Stimulated activated CD8-positive, alpha-beta memory T cell treated with anti-CD3 and anti-CD28 coated beads, Interleukin-7, amount 100 ng/mL, for 48 hours (primary cell): ENCODE data around the gene FES.
A peak's percentile ranks its signal among the peaks of the same experiment; 100 is the strongest.
"Not testable (repeated sequence)": the region's sequence is repeated elsewhere in the genome, so short reads cannot be mapped to it uniquely, and the experiment has no call there.

Experiments used
- DNase-seq, 2 donors: peaks; one replicate each; pipeline ENCODE4 v3.0.0-alpha.2; 2020; ENCODE audit warnings: low read depth in 1 of 2; ENCODE audit errors: extremely low read depth in 1 of 2

Gene FES

DNA sequence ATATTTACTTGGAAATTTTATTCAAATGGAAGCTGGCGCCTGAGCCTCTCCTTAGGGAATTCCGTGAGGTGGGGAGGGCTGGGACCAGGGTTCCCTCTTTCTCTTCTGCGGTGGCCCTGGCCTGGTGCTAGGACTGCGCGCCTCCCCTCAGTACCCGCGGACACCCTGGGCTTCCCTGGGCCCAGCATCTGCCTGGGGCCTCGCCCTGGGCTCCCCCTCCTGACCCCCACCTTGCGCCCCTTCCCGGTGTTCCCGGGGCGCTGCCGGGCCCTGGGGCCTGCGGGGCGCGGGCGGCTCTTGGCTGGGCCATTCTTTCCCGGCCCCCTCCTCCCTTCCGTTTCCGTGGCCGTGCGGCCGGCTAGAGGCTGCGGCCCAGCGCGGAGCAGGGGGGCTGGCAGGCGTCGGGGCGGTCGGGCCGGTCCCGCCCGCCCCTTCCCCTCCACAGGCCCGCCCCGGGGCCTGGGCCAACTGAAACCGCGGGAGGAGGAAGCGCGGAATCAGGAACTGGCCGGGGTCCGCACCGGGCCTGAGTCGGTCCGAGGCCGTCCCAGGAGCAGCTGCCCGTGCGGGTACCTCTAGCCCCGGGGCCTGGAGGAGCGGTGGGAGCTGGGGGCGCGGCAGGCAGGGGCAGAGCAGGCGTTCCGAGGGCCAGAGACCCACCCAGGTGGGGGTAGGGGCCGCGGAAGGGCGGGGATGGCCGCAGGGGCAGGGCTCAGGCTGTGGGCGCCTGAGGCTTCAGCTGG lies at the start of gene FES:
Gene FES, plus strand, starts transcription at position 529 of the 743 bp plus-strand sequence. CDS start 542 bp downstream, outside the sequence.
- no peak for DNase-seq

GRCh38 chr15:90834626-90835025 lies 49.7 kb upstream of the FES start:
- no peak for DNase-seq

DNA sequence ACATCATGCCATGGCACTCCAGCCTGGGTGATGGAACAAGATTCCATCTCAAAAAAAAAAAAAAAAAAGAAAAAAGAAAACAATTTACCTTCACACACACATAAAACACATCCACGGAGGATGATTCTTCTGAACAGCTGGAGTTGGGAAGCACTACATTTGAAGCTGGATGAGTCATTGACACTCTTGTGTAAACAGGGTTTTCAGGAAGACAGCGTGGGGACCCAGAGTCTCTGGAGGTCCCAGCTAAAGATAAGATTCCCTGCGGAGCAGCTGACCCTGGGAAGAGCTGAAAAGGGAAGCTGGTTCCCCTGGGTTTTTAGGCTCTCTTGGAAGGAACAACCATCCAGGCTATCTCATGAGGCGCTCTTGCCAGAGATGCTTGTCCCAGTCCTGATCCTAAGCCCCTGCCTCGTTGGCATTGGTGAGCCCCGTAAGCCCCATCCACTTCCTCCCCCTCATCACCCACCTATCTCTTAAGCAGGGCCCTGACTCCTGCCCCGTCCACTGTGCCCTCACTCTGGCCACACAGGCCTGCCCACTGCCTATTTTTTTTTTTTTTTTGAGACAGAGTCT lies 47.9 kb upstream of the FES start:
- no peak for DNase-seq

GRCh38 chr15:90837094-90837493 lies 47.2 kb upstream of the FES start:
- DNase-seq = peak in 1 of 2 donors; percentile 75

- peak; percentile 84 to 94 for DNase-seq
Measured at GRCh38 chr15:90838139-90838538, 46.2 kb upstream of the FES start.

DNA sequence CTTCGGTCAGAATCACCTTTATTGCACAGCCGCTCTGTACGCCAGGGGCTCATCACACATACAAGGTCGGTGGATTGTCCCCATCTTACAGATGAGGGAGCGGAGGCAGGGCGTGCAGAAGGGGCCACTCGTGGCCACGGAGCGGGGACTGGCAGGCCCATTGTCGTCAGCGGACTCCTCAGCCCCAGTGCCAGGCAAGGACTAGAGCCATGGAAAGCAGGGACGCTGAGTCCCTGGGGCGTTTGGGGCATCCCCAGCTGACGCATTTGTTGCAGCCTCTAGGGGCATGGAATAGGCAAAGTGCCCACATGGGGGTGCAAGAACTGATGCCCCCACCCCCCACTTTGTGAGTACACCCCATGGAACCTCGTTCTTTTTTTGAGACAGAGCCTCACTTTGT lies 45.8 kb upstream of the FES start:
- DNase-seq = no peak

DNA sequence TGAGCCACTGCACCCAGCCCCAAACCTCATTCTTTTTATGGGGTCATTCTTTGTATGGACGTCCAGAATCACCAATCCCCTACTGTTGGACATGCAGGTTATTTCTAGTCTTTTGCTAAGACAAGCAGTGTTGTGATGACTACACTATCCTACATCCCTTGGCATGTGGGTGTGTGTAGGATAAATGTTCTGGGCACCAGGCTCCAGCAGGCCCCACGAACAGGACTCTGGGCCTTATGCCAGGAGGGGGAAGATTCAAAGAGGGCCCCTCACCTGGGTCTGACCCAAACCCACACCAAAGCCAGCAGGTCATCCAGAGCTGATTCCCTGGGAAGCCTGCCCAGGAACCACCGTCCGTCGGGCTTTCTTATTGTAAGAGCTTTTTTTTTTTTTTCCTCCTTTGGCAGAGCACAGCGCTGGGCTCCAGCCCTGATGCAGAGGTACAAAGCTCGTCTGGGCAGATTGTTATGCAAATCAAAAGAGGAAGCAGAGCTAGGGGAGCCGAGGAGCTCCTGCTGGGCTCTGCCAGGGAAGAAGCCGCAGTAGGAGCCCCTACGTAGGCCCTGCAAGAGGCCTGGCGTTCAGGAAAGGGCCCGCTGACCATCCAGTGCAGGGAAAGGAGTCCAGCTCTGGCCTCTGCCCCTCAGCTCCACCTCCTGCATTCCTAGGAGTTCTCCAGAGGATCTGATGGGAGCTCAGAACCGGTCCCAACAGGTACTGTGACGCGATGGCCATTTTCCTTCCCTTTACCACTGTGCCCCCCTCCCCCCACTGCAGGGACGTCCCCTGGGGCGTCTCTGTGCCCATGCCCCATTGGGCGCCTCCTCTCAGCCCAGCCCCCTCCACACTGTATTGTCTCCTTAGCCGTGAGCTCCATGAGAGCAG lies 44.9 kb upstream of the FES start:
- DNase-seq = no peak

DNA sequence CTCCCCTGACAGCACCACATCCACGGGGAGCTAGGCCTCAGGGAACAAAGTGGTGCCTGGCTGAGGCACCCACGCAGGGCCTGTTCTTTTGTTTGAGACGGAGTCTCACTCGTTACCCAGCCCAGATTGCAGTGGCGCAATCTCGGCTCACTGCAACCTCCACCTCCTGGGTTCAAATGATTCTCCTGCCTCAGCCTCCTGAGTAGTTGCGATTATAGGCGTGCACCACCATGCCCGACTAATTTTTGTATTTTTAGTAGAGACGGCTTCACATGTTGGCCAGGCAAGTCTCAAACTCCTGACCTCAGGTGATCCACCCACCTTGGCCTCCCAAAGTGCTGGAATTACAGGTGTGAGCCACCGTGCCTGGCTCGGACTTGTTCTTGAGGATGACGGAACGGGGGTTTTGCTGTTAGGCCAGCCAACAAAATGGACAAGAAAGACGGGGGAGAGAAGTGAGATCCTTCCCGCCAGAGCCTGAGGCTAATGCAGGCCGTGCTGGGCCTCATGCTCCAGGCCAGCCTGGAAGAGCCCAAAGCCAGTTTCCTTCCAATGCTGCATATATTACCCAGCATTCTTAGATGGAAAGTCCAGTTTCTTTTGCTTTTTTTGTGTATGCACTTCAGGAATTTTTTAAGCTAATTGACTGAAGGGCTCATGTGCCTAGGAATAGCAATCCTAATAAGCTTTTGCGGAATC lies 44.0 kb upstream of the FES start:
- no peak for DNase-seq

DNA sequence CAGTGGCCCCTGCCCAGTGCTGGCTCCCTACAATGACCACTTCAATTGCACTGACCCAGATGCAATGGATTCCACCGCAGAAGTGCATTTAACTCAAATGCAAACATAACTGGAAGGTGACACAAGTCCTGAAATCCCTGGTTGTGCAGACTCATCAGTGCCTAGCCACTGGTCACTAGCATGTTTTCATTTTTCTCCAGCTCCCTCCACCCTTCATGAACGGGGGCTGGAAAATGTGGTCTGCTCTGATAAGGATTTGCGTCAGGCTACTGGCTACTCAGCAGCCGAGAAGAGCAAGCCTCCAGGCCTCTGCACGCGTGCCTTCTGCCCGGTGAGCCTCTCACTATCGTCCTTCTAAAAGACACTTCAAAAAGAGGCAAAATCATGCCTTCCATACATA lies 43.4 kb upstream of the FES start:
- no peak for DNase-seq

DNA sequence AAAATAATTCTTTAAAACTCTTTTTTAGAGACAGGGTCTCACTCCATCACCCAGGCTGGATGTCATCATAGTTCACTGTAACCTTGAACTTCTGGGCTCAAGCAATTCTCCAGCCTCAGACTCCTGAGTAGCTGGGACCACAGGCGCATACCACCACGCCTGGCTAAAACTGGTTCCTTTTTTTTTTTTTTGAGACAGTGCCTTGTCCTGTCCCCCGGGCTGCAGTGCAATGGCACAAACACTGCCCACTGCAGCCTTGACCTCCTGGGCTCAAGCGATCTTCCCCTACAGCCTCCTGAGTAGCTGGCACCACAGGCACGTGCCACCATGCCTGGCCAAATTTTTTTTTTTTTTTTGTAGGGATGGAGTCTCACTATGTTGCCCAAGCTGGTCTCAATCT lies 39.6 kb upstream of the FES start:
- DNase-seq = no peak

GRCh38 chr15:90845201-90845949 lies 38.9 kb upstream of the FES start:
- peak in 1 of 2 donors; percentile 86 for DNase-seq

DNA sequence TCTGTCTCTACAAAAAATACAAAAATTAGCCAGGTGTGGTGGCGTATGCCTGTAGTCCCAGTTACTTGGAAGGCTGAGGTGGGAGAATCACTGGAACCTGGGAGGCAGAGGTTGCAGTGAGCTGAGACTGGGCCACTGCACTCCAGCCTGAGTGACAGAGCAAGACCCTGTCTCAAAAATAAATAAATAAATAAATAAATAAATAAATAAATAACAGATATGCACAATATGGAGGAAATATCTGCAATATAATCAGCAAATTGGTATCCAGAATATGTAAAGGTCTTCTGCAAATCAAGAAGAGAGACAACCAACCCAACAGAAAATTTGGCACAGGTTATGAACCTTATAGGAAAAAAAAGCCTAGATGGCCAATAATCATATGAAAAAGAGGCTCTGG lies 34.9 kb upstream of the FES start:
- DNase-seq = not testable (repeated sequence)

GRCh38 chr15:90851114-90851513 lies 33.2 kb upstream of the FES start:
- DNase-seq = no peak

DNA sequence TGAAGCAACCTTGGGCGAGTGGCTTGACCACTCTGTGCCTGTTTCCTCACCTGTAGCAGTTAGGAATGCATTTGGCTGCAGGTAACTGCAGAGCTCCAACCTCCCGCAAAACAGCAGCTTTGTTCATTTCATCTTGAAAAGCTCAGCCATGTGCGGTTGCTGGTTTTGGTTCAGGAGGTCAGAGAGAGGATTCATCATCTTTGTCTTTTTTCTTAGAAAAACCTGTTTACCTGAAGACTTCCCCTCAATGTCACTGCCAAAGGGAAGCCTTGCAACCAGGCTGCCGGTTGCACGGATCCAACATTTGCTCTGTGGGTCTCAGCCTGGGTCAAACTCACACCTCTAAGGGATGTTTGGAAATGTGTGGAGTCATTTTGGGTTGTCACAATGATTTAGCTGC lies 32.4 kb upstream of the FES start:
- no peak for DNase-seq

DNA sequence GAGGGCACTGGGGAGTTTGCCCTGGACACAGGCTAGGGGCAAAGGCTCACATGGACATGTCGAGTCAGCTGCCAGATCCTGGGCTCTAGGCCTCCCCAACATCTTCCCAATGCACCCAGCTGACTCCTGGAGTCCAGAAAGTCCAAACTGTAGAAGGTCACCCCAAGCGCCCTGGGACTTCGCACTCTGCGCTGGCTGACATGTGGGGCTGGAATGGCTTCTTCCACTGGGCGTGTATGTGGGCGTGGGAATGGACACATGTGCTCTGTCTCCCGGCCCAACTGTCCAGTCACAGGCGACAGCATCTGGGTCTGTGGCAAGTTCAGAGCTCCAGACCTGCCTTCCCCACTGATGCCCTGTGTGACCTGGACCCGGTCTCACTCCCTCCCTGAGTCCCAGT lies 29.2 kb upstream of the FES start:
- DNase-seq = no peak

DNA sequence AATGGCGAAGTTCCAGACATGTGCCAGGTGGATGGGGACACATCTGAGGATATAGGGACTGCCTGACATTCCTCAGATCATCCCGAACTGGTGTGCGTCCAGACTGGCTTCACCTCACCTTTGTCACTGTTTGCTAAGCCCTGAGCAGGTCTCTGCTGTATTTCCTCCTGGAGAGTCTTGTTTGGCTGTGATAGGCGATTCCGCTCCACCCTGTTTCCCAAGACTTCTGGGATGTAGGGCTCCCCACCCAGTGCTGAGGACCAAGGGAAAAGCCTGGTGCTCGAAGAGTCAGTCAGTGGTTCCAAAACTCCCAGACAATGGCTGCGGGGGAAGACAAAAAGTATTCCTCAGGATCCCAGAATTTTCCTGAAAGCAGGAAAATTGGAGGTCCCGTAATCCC lies 27.0 kb upstream of the FES start:
- no peak for DNase-seq

DNA sequence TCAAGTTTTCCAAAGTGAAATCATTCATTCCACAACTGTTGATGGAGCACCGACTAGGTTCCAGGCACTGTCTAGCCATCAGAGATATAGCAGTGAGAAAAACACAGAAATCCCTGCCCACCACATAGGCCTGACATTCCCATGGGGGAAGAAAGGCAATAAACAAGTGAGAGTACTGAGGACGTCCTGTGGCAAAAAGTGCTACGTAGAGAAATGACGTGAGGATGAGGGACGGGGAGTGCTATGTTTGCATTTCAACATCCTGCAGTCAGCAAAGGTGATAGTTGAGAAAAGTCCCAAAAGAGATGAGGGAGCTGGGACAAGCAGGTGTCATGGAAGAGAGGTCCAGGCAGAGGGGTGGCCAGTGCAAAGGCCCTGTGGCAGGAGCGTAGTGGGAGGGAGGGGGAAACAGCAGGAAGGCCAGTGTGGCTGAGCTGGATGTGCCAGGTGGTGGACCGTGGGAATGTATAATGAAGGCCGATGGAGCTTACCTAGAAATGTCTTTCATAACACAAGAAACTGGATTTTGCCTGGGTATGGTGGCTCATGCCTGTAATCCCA lies 26.3 kb upstream of the FES start:
- DNase-seq = no peak

GRCh38 chr15:90859234-90860131 lies 24.8 kb upstream of the FES start:
- no peak for DNase-seq

DNA sequence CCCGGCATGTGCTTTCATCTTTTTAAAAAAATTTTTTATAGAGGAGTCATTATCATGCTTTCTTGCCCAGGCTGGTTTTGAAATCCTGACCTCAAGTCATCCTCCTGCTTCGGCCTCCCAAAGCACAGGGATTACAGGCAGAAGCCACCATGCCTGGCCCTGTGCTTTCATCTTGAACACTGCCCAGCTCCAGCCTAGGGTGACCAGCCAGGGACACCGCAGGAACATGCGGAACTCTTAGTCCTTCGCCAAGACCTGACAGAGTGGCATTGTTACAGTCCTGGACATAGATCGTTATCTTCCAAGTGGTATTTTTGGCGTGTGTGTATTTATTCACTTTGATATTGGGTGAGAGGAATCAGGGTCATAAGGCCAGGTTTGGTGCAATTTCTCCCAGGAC lies 23.9 kb upstream of the FES start:
- DNase-seq = no peak
